ENCODE data around the gene SMARCD3.

- TF ChIP-seq NFRKB (IDR thresholded peaks at IDR 0.05) = no peak
- TF ChIP-seq SP1 (IDR thresholded peaks at IDR 0.05) = no peak
Observed at GRCh38 chr7:151246851-151247580, 1.5 kb downstream of the SMARCD3 start.

Measured in HEK293T (cell line).